GM18508 (cell line): ENCODE results near the gene QRICH1.

ENCODE experiments used
- ATAC-seq: cut with Tn5 transposase; IDR thresholded peaks from one replicate; pipeline ENCODE4 v1.9.1; 2021; ENCODE audit warnings: moderate number of reproducible peaks; ENCODE audit not compliant: insufficient read depth, unreplicated experiment

QRICH1 gene, protein sequence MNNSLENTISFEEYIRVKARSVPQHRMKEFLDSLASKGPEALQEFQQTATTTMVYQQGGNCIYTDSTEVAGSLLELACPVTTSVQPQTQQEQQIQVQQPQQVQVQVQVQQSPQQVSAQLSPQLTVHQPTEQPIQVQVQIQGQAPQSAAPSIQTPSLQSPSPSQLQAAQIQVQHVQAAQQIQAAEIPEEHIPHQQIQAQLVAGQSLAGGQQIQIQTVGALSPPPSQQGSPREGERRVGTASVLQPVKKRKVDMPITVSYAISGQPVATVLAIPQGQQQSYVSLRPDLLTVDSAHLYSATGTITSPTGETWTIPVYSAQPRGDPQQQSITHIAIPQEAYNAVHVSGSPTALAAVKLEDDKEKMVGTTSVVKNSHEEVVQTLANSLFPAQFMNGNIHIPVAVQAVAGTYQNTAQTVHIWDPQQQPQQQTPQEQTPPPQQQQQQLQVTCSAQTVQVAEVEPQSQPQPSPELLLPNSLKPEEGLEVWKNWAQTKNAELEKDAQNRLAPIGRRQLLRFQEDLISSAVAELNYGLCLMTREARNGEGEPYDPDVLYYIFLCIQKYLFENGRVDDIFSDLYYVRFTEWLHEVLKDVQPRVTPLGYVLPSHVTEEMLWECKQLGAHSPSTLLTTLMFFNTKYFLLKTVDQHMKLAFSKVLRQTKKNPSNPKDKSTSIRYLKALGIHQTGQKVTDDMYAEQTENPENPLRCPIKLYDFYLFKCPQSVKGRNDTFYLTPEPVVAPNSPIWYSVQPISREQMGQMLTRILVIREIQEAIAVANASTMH

DNA sequence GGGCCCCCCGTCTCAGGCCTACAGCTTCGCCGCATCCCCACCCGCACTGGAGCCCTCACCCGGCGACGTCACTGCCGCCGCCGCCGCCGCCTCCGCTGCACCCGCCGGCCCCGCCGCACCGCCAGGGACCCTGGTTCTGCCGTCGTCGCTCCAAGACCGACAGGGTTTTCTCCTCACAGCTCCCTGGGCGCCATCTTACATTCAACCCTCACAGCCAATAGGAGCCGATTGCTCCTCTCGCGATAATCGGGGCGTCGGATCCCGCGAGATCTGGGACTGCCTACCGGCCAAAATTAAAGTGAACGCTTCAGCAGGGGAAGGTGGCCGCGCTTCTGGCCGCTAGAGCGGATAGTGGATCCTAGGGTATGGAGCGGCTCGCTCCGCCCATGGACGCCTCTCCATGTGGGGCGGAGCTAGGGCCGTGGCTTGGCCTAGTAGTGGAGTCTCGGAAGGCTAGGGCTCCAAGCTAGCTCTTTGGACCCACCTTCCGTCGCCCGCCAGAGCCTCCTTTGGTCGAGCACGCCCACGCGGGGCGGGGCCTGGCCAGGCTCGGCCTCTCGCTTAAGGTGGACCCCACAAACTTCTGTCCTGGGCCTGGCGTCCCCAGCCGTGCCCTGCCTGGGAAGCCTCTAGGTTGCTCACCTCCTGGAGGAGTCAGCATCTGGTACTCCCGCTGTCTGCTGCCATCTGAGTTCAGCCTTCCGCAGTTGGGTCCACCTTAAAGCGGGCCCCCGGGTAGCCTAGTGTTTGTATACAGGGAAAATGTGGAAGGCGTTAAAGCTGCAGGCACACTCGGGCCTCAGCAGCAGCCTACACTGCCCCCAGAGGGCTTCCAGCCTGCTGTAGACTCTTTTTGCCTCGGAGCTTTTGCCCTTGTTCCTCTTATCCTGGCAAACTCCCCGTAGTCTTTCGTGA is at the start of gene QRICH1:
TSS of gene QRICH1 (minus strand) at position 219 of the 915 bp plus-strand sequence. CDS start 17,054 bp downstream, outside the sequence.
- ATAC-seq = peak; percentile 61

DNA sequence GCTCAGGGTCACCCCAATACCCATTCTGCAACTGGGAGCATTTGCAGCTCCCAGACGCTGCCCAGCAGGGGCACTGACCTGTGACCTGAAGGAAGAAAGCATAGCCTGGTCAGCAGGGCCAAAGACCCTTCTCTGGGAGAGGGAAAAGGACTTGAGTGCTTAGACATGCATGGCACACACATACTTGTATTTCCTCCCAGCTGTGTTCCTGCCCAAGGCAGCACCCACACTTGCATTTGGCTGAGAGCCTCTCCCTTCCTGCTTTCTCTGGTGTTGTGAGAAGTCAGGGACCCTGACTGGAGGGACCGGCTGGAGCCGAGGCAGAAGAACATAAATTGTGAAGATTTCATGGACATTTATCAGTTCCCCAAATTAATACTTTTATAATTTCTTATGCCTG is 46.2 kb upstream of the QRICH1 start:
- ATAC-seq = no peak

DNA sequence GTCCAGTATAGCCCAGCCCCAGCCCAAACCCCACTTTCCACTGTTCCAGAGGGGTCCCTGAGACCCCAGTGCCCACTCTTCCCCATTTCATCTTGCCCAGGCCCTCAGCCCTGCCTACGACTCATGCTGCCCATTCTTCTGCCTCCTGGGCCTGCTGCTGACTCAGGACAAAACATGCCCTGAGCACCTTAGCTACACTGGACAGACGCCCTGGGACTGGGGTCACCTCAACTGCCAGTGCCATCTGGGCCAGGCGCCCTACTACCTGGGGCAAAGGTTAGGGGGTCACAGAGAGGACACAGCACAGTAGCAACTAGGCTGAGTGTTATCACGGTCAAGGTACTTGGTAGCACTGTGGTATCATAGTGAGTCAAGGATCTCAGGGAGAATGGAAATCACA is 41.6 kb upstream of the QRICH1 start:
- no peak for ATAC-seq

DNA sequence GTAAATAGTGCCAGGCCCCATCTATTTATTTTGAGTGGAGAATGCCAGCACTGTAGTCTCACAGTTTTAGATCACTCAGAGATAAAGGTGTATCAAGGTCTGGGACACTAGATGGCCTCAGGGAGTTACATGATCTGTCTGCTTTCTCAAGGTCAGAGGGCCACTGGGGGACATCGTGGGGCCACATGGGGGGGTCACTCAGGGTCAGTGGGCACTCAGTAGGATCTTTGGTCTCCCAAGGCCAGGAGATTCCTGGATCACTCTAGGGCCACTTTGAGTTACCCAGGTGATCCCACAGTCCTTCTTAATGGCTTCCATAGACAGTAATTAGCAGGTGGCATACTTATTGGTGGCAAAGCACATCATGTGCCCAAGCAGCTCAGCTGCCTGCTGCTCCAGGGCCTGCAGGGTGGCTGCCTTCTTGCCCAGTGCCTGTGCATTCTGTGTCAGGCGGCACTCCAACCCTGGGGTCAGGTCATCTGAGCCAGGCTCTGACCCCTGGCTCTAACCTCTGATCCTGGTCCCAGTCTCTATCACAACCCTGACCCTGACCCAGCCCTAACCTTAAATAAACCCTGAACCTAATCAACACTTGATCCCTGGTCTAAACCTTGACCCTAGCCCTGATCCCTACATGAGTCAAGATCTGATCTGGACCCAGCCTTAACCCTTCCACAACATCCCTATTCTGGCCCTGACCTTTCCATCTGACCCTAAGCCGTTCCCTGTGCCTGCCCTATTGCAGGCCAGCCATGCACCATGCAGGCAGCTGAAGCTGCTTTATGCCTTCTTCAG is 40.8 kb upstream of the QRICH1 start:
- no peak for ATAC-seq

DNA sequence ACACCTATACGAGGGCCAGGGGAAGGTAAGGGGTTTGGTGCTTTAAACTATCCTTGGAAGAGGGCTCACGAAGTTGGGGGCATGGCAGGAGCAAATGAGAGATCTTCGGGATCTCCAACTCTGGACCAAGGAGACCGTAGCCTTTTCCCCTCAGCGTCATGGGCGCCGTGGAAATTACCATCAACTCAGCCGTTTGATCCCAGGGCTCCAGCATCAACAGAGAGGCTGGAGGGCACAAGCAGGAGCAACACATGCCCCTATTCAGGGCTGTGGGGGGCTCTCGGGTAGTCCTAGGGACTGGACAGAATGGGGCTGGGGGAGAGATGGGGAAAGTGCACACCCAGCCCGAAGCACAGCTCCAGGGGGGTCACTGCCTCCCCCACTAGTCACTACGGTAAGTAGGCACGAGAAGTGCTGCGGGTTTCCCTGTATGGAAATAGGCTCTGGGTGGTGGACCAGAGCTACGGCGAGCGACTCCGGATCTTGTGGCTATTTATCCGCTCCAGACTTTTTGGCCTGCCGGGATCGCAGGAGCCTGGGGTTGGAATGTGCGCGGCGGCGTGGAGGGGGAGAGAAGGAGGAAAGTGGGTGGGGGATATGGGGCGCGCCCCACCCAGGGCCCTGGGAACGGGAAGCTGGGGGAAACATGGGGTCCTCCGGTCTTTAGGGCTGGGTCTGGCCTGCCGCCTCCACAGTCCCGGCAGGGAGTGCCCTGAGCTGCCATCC is 39.5 kb upstream of the QRICH1 start:
- no peak for ATAC-seq

DNA sequence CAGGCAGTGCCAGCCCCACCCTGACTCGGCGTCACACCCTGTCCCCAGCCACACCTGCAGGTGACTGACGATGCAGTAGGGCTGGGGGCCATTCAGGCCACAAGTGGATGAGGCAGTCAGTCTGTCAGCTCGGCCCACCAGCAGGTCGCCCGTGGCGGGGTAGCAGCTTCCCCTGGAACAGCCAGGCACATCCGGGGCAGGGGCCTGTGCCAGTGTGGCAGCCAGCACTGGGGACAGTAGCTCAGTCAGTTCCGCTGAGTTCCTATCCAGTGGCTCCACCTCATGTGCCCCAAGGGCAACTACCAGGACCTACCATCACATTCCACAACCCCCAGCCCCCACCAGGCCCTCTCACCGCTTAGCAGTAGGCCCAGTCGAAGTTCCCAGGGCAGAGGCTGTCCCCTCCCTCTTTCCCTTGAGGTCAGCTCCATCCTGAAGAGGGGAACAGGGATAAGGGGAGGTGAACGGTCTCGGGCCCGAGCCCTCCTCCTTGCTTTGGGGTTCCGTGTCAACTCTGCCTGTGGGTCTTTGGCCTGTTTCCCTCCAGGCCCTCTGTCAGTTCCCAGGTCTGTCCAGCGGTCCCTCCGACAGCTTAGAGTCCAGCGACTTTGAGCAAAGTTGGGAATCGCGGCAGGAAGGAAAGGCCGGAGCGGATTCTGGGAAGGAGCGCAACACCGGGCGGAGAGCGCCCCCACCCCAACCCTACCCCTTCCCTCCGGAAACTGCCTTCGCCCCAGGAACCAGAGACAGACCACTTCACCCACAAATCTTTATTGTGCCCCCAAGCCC is 38.8 kb upstream of the QRICH1 start, which contains the start of gene LAMB2:
TSS of gene LAMB2 (minus strand) at position 614 of the 789 bp plus-strand sequence. CDS start at position 431, 183 bp downstream.
- ATAC-seq = no peak

DNA sequence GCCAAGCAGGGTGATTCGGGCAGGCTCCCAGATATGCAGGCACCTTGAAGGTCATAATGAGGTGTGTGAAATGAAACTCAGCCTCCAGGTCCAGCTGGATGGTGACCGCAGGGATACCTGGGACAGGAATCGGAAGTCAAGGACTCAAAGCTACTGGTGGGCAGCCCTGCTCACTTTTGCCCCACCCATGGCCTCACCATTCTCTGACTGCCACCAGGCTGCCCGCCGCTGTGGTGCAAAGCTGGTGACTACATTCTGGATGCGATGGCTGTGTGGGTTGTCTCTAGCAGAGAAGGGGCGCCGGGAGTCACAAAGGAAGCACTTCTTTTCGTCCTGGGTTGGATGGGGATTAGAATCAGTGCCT is 38.2 kb upstream of the QRICH1 start:
- no peak for ATAC-seq

DNA sequence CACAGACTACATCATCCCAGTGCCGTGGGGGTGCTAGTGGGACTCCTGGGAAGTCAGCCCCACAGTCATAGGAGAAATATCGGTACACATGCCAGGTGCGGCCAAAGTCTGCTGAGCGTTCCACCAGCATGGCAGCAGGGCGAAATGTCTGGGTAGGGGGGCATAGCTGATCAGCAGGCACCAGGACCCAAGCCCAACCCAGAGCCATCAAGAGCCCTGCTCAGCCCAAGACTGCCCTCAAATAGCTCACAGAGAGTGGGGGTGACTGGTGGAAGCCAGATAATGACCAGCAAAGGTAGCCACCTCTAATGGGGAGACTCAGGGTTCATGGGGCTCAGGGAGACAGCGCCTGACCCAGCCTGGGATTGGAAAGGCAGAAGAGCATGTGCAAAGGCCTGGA is 37.7 kb upstream of the QRICH1 start:
- no peak for ATAC-seq

DNA sequence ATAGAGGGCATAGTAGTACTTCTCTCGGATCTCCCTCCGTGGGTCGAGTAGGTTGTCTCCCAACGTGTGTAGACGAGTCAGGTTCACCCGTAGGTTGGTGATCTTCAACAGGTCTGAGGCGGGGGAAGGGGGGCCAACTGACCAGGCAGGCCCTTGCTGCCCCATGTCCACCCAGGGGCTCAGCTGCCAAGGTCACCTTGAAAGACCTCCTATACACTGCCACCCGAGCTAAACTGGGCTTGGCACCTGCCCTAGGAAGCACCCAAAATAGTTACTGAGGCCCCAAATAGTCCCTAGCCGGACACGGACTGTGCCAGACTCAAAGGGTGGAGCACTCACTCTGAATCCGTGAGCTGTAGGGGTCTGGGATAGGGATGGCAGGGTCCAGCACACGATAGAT is 37.2 kb upstream of the QRICH1 start:
- ATAC-seq = no peak

DNA sequence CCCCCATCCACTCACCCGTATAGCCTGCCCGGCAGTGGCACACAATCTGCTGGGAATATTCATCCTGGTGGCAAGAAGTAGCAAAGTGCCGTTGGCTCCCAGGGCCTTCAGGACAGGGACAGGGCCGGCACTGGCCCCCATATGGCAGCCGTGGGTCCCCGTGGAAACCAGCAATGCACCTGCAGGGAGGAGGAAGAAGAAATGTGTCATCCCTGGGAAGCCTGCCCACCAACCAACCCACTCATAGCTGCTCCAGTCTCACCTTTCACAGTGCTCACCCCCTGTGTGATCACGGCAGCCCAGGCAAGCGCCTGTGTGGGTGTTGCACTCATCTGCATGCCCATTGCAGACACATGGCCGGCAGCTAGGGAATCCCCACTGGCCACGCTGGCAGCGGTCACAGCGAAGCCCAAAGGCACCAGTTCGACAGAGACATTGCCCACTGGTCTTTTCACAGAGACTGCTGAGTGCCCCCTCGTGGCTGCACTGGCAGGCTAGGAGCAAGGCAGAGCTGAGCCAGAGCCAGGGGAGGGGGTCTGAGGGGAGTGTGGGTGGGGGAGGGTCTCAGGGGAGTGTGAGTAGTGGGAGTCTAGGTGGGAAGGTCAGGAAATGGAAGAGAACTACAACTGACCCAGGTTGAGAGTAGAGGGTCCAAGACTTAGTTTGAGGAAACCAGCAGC is 31.3 kb upstream of the QRICH1 start:
- ATAC-seq = no peak

DNA sequence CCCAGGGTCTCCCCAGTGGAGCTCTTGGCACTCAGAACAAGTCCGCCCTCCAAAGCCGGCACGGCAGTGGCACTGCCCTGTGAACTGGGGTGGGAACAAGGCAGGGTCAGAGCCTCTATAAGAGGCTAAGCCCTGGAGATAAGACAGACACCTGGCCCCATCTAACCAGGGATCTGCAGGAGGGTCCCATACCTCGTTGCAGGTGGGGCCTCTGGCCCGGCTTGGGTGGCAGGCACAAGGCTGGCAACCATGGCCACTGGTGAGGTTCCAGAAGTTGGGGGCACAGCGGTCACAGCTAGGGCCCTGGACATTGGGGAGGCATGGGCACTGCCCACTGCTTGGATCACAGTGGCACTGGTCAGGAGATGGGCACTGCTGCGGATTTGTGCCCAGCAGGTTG is 30.3 kb upstream of the QRICH1 start:
- ATAC-seq = no peak

DNA sequence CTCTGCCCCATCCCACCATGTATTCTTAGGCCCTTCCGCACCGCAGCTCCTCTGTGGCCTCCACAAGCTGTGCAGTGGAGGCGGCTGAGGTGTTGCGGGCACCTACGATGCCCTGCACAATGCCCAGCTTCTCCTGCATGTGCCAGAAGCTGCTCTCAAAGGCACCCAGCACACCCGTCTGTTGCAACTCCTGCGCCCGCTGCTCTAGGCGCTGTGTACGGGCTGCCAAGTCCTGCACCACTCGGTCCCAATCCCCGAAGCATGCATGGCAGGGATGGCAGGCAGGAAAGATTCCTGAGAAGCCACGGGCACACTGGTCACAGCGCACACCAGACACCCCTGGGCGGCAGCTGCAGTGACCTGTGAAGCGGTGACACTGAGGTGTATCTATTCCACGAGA is 29.8 kb upstream of the QRICH1 start:
- ATAC-seq = no peak

DNA sequence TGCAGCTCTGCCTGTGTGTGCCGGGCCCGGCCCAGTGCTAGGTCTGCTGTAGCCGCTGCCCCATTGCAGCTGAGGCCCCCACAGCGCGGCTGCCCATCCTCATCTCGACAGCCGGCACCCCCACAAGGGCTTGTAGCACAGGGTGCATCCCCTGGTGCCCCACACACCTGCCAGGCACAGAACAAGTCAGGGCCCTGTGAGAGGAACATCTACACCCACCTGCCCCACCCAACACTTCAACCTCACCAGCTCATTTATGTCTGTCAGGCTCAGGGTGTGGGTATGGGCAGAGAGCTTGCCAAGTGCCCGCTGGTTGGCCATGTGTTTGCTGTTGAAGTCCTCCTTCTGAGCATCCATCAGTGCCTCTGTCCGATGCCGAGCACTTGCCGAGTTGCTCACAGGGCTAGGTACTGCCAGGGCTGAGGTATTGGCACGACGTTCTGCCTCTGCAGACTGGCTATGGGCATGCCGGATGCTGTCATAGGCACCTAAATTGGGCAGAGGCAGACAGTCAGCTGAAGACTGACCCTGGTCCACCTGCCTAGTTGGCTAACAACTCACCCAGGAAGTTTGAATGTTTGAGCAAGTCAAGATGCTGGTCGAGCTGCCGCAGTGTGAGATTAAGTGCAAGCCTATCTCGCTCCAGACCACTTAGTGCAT is 29.1 kb upstream of the QRICH1 start:
- no peak for ATAC-seq

DNA sequence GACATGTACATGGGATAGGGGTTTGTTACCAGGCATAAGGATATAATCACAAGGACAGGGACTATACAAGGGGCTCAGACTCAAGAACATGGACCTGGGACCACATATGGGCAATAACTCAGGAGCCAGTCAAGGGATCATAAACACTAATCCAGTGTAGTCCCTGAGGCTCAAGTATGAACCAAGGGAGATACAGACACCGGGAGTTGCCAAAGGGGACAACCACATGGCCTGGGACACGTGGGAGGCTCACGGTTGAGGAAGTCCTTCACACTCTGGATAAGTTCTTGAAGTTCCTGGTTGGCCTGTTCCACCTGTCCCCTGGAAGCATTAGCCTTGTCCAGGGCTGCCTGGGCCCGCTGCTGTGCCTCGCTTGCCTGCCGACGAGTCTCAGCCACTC is 28.6 kb upstream of the QRICH1 start:
- no peak for ATAC-seq

DNA sequence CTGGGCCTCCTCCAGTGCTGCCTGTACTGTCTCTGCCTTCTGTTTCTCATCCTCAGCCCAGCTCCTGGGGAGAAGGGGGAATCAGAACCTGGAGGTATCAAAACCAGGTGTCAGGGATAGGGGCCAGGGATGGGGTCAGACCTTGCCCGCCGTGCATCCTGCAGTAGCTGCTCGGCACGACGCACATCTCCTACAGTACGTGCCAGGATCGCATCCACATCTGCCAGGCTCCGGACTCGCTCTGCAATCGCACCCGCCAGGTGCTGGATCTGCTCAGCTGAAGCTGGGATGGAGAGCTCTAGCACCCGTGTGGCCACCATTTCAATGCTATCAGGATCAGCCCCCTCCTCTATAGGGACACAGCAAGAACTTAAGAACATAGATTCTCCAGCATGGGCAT is 28.2 kb upstream of the QRICH1 start:
- ATAC-seq = no peak

DNA sequence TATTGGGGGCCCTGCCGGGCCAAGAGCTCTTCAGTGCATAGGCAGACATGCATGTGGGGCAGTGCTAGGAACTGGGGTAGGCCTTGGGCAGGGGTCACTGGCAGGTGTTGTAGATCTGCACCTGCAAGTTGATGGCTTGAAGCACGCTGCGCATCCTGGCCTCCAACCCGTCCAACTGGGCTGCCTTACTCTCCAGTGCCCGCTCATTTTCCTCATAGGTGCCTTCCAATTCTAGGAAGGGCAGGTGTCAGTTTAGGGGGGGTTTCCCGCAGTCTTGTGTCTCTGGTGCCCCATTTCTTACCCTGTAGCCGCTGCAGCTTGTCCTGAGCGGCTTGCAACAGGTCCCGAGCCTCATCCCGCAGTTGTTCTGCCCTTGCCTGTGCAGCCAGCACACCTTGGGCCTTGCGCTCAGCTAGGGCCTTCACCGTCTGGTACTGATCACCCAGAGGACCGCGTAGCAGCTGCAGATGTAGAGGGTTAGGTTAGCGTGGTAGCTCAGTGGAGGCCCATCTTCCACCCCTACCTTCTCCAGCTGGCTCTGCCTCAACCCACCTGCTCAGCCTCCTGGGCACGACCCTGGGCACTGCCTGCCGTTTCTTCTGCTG is 27.4 kb upstream of the QRICH1 start:
- ATAC-seq = no peak
